Gastrocnemius medialis (tissue), 4 donors: Measurements from ENCODE around the gene CX3CL1.

Experiments used
- CTCF ChIP-seq, 5 experiments: fragments of 450-650 bp in 3 of 5; fragments of 200-600 bp in 2 of 5; sonication (generic) in 2 of 5; IDR thresholded peaks in 4 of 5; conservative IDR thresholded peaks in 1 of 5; 1 replicate in 4 of 5; 2 replicates in 1 of 5; pipeline ENCODE4 v1.5.1; 2016 to 2019; ENCODE audit warnings: antibody characterized with exemption in 5 of 5, mild to moderate bottlenecking in 3 of 5, moderate library complexity in 3 of 5
- POLR2A ChIP-seq, 2 donors: fragments of 450-650 bp; IDR thresholded peaks; one replicate each; pipeline ENCODE4 v1.6.1; 2017; ENCODE audit warnings: antibody characterized with exemption in 2 of 2, mild to moderate bottlenecking in 2 of 2, moderate library complexity in 2 of 2

- no peak for TF ChIP-seq POLR2A (IDR thresholded peaks at IDR 0.05)
- no peak for TF ChIP-seq CTCF (IDR thresholded peaks at IDR 0.05 in 4 of 5, conservative IDR thresholded peaks at IDR 0.05 in 1 of 5)
Measured at GRCh38 chr16:57355898-57356414, 16.3 kb upstream of the CX3CL1 start.
